ENCODE results near the gene TUBB. TPM values are rescaled to one million over a fixed set of nuclear protein-coding genes. Genes with fewer than 3 reads are reported as not detected.

The TUBB gene
- total RNA-seq, 1 experiment from 2014 or later = 886 TPM

DNA sequence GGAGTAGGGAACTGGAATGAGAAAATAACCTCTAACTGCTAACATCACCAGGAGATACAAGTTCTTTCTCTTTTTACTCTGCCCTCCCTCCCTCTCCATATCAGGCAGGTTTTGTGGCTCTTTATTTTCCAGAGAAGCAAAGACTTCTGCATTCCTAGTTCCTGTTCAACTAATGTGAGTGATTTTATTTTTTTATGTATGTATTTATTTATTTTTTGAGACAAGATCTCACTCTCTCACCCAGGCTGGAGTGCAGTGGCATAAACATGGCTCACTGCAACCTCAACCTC is 30.2 kb downstream of the TUBB start:
- no peaks in the 10 kb centered on the region for H3K9me2 ChIP-seq (ENCODE audit: insufficient read depth)
- no peak overlapping the region for H2AFZ ChIP-seq (ENCODE audit: low read depth, low read length, poor library complexity, severe bottlenecking)
- no TSS peak for BruUV-seq (replicated peaks)
- H3K9me3 ChIP-seq (ENCODE audit: control insufficient read depth in 1 of 2, insufficient read depth in 1 of 2, low read depth in 1 of 2, low read length in 2 of 2) = no peaks in the 10 kb centered on the region
- peak overlapping the region; percentile 72 for H3K9ac ChIP-seq (ENCODE audit: low read length)
- DNase-seq (ENCODE audit: low read depth, low spot score) = no peak
- TF ChIP-seq EZH2phosphoT487 (IDR thresholded peaks at IDR 0.05; ENCODE audit: borderline replicate concordance) (no peak), EZH2 (IDR thresholded peaks at IDR 0.05) (no peak), POLR2AphosphoS5 (IDR thresholded peaks at IDR 0.05; ENCODE audit: low read depth, low read length) (peak; percentile 30), FOSL1 (IDR thresholded peaks at IDR 0.05; ENCODE audit: low read depth) (no peak), CEBPB (IDR thresholded peaks at IDR 0.05; ENCODE audit: low read depth) (no peak)
- no peaks in the 10 kb centered on the region for H3K36me3 ChIP-seq (ENCODE audit: control insufficient read depth in 1 of 2, insufficient read depth in 2 of 2, low read length in 2 of 2)
- H3K4me1 ChIP-seq (ENCODE audit: control insufficient read depth in 1 of 2, insufficient read depth in 2 of 2, low read length in 2 of 2) = peaks cover 76 to 98% of the 10 kb centered on the region in 2 experiments
- H3K27ac ChIP-seq (ENCODE audit: low read depth, low read length) = peak overlapping the region; percentile 96
- ChIA-PET CTCF (no interaction called here), RAD21 (ENCODE audit: low non-redundant PET in 1 of 2, low total read pairs in 2 of 2, uncharacterized antibody in 2 of 2, unreplicated experiment in 2 of 2) (interaction anchor here in 1 of 2 experiments (0.7 kb wide), 1 partner anchor 68 kb away, joined by 3 read pairs; no protein-coding TSS in a partner anchor), POLR2A (interaction anchor here (1.5 to 16.4 kb wide), 5 partner anchors 10 to 51 kb away, joined by 3 to 680 read pairs (median 47); no protein-coding TSS in a partner anchor)
- intact Hi-C loops (cut with micrococcal nuclease) = no loop called here
- ATAC-seq = no peak
- H3K4me3 ChIP-seq (replicated peaks in 1 of 2; ENCODE audit: low read depth in 1 of 2, low read length in 2 of 2) = peak overlapping the region in 1 of 2 experiments; percentile 28; a peak in 1 of 4 replicates
- no peaks in the 10 kb centered on the region for H3K27me3 ChIP-seq (ENCODE audit: insufficient read depth, low read length)
- no peaks in the 10 kb centered on the region for H4K20me1 ChIP-seq (ENCODE audit: insufficient read depth)
- peak overlapping the region; percentile 72 for H3K4me2 ChIP-seq (ENCODE audit: low read length)
- no peaks in the 10 kb centered on the region for H3K79me2 ChIP-seq (ENCODE audit: insufficient read depth, low read length)

DNA sequence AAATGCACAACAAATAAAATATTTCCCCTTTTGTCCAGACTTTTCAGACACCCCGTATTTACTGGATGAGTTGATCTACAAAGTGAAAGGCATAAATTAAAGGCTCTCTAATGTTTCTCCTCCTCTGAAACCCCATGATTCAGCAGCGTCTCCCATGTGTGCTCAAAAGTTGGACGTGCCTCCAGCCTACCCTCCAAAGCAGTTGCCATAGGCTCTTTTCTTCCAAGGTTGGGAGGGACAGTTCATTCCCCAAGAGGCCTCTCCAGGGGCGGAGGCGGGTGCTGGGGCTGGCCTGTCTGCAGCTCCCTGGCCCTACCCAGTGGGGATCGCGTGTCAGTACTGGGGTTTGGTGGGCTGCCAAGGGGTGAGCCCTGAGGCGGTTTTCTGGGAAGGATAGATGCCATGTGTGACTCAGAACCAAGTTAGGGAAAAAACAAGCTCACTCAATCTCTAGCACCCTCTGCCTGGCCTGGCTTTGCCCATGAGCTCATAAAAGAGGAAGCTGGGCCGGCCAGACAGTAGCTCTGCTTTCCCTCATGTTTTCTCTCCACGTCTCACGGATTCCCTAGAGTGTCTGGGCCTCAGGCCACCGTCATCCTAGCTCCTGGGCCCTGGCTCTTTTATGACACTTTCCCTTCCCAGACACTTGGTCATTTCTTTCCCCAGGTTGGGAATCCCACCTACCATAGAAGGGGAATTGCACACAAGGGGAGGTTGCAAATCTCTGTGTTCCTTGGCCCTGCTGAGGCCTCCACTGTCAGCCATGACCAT is 32.2 kb downstream of the TUBB start:
- ChIA-PET CTCF (interaction anchor here (0.8 to 1.5 kb wide), 4 partner anchors 12 to 48 kb away, joined by 3 to 7 read pairs (median 4); no protein-coding TSS in a partner anchor), POLR2A (interaction anchor here (1.0 to 16.4 kb wide), 8 partner anchors 9 to 67 kb away, joined by 3 to 680 read pairs (median 30); partner anchors contain the start of genes FLOT1 and IER3), RAD21 (ENCODE audit: low non-redundant PET in 1 of 2, low total read pairs in 2 of 2, uncharacterized antibody in 2 of 2, unreplicated experiment in 2 of 2) (interaction anchor here (1.0 to 1.5 kb wide), 6 partner anchors 9 to 29 kb away, joined by 3 to 6 read pairs (median 4); no protein-coding TSS in a partner anchor)
- Histone ChIP-seq H3K9me2 (ENCODE audit: insufficient read depth) (no peaks in the 10 kb centered on the region), H3K27me3 (ENCODE audit: insufficient read depth, low read length) (no peaks in the 10 kb centered on the region), H2AFZ (ENCODE audit: low read depth, low read length, poor library complexity, severe bottlenecking) (no peak overlapping the region), H3K27ac (ENCODE audit: low read depth, low read length) (peak overlapping the region; percentile 96), H3K36me3 (ENCODE audit: control insufficient read depth in 1 of 2, insufficient read depth in 2 of 2, low read length in 2 of 2) (no peaks in the 10 kb centered on the region), H3K4me1 (ENCODE audit: control insufficient read depth in 1 of 2, insufficient read depth in 2 of 2, low read length in 2 of 2) (peaks cover 76 to 97% of the 10 kb centered on the region in 2 experiments), H3K9ac (ENCODE audit: low read length) (peak overlapping the region; percentile 69), H4K20me1 (ENCODE audit: insufficient read depth) (no peaks in the 10 kb centered on the region), H3K4me2 (ENCODE audit: low read length) (peak overlapping the region; percentile 55), H3K79me2 (ENCODE audit: insufficient read depth, low read length) (no peaks in the 10 kb centered on the region), H3K9me3 (ENCODE audit: control insufficient read depth in 1 of 2, insufficient read depth in 1 of 2, low read depth in 1 of 2, low read length in 2 of 2) (no peaks in the 10 kb centered on the region), H3K4me3 (replicated peaks in 1 of 2; ENCODE audit: low read depth in 1 of 2, low read length in 2 of 2) (no peak overlapping the region)
- BruUV-seq (replicated peaks) = no TSS peak
- ATAC-seq = peak; percentile 82
- intact Hi-C loops (cut with micrococcal nuclease) = loop anchor here (1.0 to 2.0 kb wide), 2 partner anchors 17 to 30 kb away; no protein-coding TSS in a partner anchor
- peak; percentile 99 for DNase-seq (ENCODE audit: low read depth, low spot score)
- no peak for TF ChIP-seq JUND (IDR thresholded peaks at IDR 0.05)
- peak; percentile 71 for TF ChIP-seq TCF7L2 (IDR thresholded peaks at IDR 0.05; ENCODE audit: borderline replicate concordance, extremely low read depth, insufficient read depth, insufficient read length)
- TF ChIP-seq, protein P1, sequence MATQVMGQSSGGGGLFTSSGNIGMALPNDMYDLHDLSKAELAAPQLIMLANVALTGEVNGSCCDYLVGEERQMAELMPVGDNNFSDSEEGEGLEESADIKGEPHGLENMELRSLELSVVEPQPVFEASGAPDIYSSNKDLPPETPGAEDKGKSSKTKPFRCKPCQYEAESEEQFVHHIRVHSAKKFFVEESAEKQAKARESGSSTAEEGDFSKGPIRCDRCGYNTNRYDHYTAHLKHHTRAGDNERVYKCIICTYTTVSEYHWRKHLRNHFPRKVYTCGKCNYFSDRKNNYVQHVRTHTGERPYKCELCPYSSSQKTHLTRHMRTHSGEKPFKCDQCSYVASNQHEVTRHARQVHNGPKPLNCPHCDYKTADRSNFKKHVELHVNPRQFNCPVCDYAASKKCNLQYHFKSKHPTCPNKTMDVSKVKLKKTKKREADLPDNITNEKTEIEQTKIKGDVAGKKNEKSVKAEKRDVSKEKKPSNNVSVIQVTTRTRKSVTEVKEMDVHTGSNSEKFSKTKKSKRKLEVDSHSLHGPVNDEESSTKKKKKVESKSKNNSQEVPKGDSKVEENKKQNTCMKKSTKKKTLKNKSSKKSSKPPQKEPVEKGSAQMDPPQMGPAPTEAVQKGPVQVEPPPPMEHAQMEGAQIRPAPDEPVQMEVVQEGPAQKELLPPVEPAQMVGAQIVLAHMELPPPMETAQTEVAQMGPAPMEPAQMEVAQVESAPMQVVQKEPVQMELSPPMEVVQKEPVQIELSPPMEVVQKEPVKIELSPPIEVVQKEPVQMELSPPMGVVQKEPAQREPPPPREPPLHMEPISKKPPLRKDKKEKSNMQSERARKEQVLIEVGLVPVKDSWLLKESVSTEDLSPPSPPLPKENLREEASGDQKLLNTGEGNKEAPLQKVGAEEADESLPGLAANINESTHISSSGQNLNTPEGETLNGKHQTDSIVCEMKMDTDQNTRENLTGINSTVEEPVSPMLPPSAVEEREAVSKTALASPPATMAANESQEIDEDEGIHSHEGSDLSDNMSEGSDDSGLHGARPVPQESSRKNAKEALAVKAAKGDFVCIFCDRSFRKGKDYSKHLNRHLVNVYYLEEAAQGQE (IDR thresholded peaks at IDR 0.05; ENCODE audit: low read depth) = no peak
- TF ChIP-seq, protein P2, sequence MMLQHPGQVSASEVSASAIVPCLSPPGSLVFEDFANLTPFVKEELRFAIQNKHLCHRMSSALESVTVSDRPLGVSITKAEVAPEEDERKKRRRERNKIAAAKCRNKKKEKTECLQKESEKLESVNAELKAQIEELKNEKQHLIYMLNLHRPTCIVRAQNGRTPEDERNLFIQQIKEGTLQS (IDR thresholded peaks at IDR 0.05) = no peak
- no peak for TF ChIP-seq CBX3 (IDR thresholded peaks at IDR 0.05; ENCODE audit: low read depth)
- TF ChIP-seq, protein P3, sequence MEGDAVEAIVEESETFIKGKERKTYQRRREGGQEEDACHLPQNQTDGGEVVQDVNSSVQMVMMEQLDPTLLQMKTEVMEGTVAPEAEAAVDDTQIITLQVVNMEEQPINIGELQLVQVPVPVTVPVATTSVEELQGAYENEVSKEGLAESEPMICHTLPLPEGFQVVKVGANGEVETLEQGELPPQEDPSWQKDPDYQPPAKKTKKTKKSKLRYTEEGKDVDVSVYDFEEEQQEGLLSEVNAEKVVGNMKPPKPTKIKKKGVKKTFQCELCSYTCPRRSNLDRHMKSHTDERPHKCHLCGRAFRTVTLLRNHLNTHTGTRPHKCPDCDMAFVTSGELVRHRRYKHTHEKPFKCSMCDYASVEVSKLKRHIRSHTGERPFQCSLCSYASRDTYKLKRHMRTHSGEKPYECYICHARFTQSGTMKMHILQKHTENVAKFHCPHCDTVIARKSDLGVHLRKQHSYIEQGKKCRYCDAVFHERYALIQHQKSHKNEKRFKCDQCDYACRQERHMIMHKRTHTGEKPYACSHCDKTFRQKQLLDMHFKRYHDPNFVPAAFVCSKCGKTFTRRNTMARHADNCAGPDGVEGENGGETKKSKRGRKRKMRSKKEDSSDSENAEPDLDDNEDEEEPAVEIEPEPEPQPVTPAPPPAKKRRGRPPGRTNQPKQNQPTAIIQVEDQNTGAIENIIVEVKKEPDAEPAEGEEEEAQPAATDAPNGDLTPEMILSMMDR (IDR thresholded peaks at IDR 0.05 in 2 of 3, conservative IDR thresholded peaks at IDR 0.05 in 1 of 3; ENCODE audit: borderline replicate concordance in 1 of 3, insufficient read depth in 1 of 3, low read depth in 2 of 3, low read length in 2 of 3) = no peak
- TF ChIP-seq YY1 (IDR thresholded peaks at IDR 0.05; ENCODE audit: extremely low read depth, insufficient replicate concordance, low read depth, low read length) = peak; percentile 70
- peak; percentile 48; the same call in 1 of the 2 replicates for TF ChIP-seq ZFX (IDR thresholded peaks at IDR 0.05)

All from HCT116 (cell line).